Hepatocyte (in vitro differentiated cells): Measurements from ENCODE around the gene TMCC2.

ENCODE experiments used
- CTCF ChIP-seq: fragments of 200-600 bp; sonication (generic); IDR thresholded peaks from 2 replicates; pipeline ENCODE4 v1.5.1; 2016; ENCODE audit warnings: antibody characterized with exemption, mild to moderate bottlenecking; ENCODE audit not compliant: poor library complexity
- EZH2 ChIP-seq: fragments of 200-600 bp; sonication (generic); IDR thresholded peaks from 2 replicates; pipeline ENCODE4 v1.6.1; 2016; ENCODE audit warnings: antibody characterized with exemption, mild to moderate bottlenecking, borderline replicate concordance
- EZH2phosphoT487 ChIP-seq: fragments of 200-600 bp; sonication (generic); IDR thresholded peaks from one replicate; pipeline ENCODE4 v1.6.1; 2018; ENCODE audit warnings: antibody characterized with exemption, mild to moderate bottlenecking, low read depth, moderate library complexity; ENCODE audit not compliant: unreplicated experiment, severe bottlenecking

GRCh38 chr1:205229916-205230700 is 2.4 kb downstream of the TMCC2 start:
- TF ChIP-seq EZH2 (no peak), CTCF (no peak), EZH2phosphoT487 (no peak)
